NCI-H2196 (cell line): ENCODE data around the gene TTC34.
A peak's percentile ranks its signal among the peaks of the same experiment; 100 is the strongest.
"Not testable (repeated sequence)": the region's sequence is repeated elsewhere in the genome, so short reads cannot be mapped to it uniquely, and the experiment has no call there.

ENCODE experiments used
- DNase-seq: peaks from one replicate; lab custom pipeline; 2025; ENCODE audit not compliant: unreplicated experiment; lab: John Stamatoyannopoulos, UW

The TTC34 gene

DNA sequence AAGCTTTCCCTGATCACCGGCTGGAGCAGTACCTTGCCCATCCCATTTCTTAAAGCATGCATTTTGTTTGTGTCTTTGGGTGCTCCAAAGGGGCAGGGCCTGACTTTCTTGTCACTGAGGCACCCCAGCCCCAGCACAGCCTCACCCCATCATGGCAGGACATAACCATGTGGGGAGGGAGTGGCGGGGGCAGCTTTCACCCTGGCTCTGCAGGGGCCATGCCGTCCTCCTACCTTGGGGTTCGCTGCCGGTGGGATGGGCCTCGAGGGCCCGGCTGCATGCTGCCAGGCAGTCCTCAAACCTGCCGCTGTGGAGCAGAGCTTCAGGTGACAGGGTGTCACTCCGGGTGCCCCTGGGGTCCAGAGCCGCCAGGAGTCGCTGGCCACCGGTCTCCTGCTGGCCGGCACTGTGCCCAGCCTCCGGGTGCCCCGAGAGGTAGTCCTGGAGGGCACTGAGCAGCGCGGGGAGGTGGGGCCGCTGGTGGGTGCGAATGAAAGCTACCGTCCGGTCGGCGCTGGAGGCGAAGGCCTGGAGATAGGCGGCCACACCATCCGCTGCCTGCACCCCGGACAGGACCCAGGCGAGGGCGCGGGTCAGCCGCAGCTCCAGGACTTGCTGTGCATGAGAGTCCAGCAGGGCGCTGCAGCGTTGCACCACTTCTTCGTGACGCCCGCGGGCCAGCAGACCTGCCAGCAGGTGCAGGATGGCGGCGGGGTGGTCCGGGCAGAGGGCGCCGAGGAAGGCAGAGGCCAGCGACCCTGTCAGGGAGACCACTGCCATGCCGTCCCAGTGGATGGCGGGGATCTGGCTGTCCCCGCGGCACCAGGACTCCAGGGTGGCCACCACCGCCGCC is 1.5 kb downstream of the TTC34 start:
- DNase-seq = no peak

DNA sequence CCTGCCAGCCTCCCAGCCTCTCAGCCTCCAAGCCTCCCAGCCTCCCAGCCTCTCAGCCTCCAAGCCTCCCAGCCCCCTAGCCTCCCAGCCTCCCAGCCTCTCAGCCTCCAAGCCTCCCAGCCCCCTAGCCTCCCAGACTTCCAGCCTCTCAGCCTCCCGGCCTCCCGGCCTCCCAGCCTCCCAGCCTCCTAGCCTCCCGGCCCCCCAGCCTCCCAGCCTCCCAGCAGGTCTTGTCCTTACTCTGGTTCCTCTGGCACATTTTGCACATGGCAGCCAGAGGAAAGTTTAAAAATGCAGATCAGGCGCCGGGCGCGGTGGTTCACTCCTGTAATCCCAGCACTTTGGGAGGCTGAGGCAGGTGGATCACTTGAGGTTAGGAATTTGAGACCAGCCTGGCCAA is 2.5 kb downstream of the TTC34 start:
- not testable (repeated sequence) for DNase-seq

DNA sequence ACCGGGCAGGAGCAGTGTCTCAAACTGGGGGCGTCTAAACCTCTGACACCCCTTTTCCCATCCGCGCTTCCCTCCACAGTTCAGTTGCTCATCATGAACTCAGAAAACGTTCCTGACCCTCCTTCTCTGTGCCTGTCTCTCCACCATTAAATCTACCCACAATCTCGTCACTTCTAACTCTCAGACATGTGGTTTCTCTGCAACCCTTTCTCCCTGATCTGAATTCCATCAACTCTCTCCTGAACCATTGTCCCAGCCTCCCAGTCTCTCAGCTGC is 3.8 kb downstream of the TTC34 start:
- DNase-seq = no peak

DNA sequence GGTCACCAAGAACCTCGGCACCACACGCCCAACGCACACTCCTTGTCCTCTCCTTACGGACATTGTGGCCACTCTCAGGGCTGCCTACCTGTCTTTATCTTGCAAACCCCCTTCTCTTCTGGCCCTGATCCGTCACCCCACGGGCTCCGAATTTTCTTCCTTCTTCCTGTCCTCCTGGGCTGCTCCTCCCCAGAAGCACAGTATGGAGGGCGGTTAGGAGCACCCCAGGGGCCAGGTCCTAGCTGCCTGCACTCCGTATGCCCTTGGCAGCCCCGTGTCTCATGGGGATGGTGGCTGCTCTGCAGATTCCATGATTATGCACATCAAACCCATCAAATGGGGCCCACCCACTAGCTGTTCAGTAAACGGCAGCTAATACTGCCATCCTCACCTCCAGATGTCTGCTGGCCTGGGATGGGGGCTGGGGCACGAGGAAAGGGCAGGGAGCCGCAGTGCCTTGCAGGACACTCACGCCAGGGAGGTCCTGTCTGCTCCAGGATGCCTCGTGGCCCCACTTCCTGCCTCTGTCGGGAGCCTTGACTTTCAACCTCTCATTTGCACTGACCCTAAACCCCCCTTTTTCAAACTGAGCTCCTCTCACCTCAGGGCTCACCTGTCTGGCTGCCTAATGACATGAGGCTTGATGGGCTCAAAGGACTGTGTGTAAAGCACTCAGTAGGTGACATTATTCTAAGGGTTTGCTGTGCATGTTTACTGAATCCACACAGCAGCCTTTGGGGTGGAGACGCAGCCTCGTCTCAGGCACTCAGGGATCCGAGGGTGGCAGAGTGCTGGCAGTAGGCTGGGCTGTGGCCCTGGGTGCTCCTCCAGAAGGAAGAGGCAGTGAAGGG is 4.4 kb downstream of the TTC34 start:
- DNase-seq = no peak

DNA sequence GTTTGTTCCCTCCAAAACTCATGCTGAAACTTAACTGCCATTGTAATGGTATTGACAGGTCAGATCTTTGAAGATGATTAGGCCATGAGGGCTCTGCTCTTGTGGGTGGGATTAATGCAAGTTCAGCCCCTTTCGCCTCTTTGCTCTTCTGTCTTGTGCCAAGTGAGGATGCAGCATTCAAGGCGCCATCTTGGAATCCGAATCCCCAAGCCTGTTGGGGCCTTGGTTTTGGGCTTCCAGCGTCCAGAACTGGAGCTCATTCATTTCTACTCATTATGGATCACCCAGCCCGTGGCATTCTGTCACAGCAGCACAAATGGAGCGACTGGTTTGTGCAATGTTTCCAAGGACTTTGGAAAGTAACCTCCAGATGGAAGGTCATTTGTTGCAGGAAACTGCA is 5.6 kb downstream of the TTC34 start:
- DNase-seq = no peak

DNA sequence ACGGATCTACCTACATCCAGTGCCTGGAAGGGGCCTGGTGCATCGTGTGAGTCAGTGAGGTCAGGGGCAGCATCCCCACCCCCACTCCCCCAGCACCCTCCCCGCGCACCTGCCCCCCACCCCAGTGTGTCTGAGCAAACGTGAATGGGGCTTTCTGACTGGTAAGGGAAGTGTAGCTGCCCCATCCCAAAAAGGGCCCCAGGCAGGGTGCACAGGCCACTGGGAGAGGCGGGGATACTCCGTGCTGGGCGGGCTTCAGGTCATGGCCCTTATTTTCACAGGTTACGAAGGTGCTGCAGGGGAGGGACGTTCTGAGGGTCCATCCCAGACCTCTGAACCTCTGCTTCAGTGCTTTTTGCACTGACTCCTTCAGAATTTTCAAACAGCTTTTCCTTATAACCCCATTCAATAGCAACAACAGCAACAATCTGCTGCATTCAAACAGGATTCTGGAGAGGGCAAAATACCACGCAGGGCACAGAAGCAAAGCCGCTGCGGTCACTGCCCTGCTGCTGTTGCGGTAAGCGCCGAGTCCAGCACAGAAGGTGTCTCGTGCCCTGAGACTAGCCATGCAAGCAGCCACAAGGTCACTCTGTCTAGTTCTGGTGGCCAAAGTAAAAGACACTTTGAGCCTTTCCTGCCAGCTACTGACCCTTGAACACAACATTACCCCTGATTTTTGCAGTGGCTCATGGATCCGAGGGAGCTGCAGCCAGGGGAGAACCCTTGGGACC is 10.3 kb downstream of the TTC34 start:
- DNase-seq = no peak

DNA sequence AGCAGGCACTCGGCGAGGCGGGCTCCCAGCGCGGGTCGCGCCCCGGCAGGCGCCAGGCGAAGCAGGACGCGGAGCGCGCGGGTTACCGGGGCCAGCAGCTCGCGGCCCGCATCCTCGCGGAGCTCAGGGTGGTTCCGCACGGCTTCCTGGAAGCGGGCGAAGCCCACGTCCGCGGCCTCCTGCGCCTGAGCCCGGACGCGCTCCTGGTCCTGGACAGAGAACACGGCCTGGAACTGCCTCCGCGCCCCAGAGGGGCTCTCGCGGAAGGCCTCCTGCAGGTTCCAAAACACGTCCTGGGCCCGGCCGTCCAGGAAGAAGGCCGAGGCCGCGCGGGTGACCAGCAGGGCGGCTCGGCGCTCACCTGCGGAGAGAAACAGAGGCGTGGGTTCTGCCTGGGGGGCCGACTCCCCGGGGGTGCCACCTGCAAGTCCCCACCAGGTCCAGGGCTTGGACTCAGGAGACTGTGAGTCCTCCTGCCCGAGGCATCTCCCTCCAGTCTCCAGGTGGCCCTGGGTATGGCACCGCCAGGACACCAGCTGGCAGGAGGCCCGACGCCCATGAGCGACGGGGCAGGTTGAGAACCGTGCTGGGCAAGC is 11.4 kb downstream of the TTC34 start:
- no peak for DNase-seq

DNA sequence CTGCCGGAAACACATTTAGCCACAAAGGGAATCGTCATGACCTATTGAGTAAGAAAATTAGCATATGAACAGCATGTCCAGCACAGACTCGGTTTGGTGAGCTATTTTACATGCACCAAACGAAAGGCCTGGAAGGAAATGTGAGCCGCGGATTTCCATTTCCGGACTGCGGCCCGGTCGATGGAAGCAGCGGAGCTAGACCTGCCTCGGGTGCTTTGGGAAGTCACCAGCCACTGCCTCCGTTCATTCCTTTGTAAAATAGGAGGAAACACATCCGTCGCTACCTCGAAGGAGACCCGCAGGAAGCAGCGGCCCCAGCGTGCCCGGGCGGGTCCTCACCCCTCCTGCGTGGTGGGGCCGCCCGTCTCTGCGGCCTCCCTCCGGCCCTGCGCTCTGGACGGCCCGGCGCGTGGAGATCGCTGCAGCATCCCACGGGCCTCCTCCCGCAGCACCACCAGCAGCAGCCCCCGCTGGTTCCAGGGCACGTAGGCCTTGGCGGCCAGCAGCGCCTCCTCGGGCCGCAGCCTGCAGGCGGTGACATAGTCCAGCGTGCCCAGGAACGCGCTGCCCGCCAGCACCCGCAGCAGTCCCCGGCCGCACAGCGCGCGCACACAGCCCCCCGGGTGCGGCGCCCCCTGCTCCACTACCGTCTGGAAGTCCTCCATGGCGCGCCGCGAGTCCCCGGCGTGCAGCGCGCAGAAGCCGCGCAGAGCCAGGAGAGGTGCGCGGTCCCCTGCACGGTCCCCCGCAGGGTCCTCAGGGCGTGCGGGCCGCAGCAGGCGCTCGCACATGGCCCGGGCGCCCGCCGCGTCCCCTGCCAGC is 12.1 kb downstream of the TTC34 start:
- DNase-seq = no peak

DNA sequence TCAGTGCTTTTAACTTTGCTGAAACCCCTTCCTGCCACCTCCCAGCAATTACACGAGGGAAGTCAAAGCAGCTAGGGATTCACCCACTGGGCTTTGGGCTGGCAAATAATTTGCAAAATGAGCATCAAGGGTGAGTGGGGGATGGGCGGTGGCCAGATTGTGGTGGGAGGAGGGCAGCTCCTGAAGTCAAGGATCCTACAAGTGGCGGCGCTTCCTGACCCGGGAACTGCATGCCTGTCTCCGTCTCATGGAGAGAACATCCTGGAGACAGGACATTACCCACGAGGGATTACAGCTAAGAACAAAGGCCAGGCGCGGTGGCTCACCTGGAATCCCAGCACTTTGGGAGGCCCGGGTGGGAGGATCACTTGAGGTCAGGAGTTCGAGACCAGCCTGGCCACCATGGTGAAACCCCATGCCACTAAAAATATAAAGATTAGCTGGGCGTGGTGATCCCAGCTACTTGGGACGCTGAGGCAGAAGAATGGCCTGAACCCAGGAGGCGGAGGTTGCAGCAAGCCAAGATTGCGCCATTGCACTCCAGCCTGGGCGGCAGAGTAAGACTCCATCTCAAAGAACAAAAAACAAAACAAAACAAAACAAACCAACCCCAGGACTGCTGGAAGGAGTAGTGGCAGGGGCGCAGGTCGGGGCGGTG is 12.9 kb downstream of the TTC34 start:
- no peak for DNase-seq

DNA sequence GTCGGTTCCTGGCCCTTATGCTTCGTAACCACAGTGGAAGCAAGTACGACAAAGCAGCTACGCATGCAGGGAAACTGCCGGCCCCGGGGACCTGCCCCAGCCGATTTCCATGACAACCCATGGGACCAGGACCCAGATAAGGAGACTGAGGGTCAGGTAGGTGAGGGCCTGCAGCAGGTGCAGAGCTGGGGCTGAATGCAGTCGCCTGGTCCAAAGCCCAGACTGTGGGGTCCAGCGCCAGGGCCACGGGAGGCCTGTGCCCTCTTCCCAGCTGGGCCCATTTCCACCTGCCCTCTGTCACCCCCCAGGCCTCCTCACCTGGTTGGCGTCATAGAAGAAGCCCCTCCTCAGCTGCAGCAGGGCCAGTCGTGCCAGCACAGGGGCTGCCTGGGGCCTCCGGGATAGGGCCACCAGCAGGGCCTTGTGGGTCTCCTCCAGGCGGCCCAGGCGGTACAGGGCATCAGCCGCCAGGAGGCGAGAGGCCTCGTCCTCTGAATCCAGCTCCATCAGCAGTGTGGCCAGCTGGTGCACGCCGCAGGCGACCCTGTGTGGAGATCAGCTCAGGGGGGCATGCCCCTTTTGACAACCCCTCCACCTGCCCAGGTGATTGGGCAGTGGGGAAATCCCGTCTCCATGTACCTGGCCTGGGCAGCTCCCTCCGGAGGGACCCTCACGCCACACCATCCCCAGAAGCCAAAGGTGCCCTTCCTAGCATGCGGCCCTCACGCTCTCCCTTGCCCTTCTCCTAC is 14.2 kb downstream of the TTC34 start:
- DNase-seq = no peak

DNA sequence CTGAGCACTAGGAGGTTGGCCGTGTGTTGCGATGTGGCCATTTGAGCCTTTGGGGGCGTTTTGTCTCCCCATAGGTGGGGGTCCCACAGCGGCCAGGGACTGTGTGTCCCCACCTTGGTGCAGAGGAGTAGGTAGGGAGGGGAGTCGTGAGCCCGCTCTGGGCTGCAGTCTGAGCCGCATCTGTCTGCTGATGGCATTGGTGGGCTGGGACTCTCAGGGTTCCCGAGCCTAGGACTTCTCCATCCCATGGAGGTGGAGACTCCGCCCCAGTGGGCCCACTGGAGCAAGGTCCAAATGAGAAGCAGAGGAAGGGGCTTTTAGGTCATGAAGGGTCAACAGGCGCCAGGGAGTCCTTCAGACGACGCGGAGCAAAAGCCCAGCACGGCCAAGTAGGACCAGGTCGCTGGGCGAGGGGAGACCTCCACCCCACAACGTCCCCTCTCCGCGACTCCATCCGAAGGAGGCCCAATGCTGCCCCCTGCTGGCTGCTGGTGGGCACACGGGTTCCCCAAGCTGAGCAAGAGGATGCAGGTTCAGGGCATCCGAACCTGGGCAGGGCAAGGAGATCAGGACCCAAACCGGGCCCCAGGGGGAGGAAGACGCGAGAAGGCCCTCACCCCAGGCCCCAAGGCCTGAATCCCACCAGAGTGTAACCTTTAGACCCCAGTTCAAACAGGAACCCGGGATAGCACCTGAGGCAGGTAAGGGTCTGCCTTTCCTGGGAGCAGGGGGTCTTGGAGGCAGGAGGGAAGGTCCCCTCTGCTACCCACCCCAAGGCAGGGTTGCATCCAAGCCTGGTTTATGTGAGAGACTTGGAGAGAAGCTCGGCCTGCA is 14.9 kb downstream of the TTC34 start:
- DNase-seq = peak; percentile 45

DNA sequence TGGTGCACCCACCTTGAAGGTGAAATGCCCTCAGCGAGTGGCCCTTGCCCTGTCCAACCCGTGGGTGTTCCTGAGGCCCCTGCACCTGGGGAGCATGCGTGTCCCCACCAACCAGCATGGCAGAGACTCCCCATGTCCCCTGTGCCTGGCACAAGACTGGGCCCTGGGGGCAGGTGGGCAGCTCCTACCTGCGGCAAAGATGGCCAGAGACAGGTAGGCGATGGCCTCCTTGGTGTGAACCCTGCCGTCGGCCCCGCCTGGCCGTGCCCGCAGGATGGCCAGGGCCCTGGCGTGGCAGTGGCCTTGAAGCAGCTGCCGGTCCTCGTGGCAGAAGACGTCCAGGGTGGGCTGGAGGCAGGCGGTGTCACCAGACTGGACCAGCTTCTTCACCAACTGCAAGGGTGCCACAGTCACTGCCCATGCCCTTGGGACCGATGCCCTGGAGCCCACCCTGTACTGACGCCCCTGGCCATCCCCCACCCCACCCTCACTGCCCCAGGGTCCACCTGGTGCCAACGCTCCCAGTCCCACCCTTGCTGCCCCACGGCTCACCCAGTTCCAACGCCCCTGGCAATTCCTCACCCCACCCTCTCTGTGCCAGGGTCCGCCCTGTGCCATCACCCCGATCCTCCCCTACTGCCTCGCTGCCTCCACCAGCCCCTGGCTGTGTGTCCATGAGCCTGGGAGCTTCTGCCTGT is 15.7 kb downstream of the TTC34 start:
- no peak for DNase-seq

DNA sequence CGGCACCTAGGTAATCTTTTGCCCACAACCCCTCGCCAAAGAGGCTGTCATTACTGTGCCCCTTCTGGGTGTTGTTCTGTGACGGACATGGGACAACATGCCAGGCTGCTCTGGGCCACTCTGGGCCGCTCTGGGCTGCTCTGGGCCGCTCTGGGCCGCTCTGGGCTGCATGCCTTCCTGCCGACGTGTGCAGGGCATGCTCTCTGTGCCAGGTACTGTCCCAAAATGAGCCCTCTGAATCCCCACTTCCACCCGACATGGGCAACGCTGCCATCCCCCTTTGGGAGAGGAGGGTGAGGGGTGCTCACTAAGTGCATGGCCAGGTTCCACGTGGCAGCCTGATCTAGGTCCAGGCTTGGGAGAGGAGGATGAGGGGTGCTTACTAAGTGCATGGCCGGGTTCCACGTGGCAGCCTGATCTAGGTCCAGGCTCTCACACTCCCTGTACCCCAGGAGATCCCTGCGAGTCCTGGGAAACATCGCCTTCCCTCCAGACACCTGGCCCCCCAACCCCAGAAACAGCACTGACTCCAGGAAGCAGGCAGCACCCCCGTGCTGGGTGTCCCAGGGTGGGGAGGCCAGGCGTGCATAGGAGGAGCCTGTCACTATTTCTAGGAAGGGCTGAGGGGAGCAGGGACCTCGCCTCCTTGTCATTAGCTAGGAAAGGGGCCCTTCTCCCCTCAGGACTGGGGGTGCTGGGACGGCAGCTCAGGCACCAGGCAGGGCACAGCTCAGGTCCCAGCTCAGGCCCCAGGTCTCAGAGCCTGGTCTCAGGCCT is 16.5 kb downstream of the TTC34 start:
- DNase-seq = no peak

DNA sequence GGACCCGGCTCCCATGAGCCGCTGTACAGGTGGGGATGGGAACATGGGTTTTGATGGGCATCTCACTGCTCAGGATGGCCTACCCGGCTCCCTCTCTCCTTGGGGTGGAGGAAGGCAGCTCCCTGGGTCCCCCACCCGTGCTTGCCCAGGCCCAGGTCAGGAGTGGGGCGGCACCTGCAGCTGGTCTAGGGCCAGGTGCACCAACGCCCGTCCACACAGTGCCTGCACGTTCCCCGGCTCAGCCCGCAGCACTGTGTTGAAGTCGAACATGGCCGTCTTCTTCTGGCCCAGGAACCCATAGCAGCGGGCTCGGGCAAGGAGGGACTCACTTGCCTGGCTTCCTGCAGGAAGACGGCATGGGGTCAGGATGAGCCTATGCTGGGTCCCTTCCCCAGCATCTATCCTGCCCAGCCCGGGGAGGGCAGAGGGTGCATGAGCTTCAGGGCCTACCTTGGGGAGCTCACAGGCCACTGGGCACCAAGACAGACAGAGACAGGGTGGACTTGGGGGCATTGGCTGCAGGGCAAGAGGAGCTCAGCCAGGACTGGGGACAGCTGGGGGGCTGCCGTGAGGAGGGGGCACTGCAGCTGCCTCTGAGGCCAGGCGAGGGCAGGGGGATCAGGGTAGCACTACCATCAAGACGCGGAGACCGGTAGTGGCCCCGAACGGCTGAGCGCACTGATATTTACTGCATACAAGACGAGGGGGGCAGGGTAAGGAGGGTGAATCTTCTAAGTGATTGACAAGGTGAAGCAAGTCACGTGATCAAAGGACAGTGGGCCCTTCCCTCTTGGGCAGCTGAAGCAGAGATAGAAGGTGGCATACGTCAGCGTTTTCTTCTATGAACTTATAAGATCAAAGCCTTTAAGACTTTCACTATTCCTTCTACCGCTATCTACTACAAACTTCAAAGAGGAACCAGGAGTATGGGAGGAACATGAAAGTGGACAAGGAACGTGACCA is 17.8 kb downstream of the TTC34 start:
- DNase-seq = no peak

DNA sequence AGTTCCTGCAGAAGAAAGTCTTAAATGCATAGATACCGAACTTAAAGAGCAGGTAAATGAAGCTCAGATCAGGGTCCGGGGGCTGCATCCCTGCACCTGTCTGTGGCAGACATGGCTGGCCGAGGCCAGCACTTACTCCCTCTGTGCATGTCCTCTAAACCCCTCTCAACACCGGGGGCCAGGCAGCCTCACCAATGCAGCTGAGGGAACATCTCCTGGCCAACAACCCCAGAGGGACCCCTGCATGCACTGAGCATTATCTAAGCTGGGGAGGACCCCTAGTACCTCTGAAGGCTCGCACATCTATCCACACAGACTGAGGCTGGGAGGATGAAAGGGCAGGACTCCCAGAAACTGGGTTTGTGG is 18.4 kb downstream of the TTC34 start:
- DNase-seq = no peak

DNA sequence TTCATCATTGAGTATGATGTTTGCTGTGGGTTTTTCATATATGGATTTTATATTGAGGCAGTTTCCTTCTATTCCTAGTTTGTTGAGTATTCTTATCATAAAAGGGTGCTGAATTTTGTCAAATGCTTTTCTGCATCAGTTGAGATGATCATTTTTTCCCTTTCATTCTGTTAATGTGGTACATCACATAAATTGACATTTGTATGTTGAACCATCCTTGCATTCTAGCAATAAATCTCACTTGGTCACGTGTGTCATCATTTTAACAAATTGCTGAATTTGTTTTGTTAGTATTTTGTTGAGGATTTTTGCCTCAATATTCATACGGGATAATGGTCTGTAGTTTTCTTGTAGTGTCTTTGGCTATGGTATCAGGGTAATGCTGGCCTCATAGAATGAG is 19.9 kb downstream of the TTC34 start:
- no peak for DNase-seq
